Epithelial cell of proximal tubule (primary cell): ENCODE measurements around the gene UPB1. TPM values are rescaled to one million over a fixed set of nuclear protein-coding genes. Genes with fewer than 3 reads are reported as not detected.

Experiments used
- DNase-seq: peaks from one replicate; pipeline ENCODE4 v3.0.0-alpha.2; 2011; ENCODE audit warnings: low read depth
- H3K4me3 ChIP-seq: 2 replicates; pipeline ENCODE4 v1.5.1; 2011; ENCODE audit warnings: low read depth, mild to moderate bottlenecking, low read length
- total RNA-seq: library from RNA; depleted of rRNA; stranded (reverse); fragments of >200 nt; gene quantifications from 2 replicates; pipeline ENCODE4 v1.2.3, GENCODE V29; 2015
- TF ChIP-seq, protein P1 (sequence below): conservative IDR thresholded peaks from 2 replicates; pipeline ENCODE4 v1.5.1; 2012; ENCODE audit warnings: low read depth, mild to moderate bottlenecking, low read length

The UPB1 gene
- total RNA-seq, 1 donor from 2014 or later, result not detected

DNA sequence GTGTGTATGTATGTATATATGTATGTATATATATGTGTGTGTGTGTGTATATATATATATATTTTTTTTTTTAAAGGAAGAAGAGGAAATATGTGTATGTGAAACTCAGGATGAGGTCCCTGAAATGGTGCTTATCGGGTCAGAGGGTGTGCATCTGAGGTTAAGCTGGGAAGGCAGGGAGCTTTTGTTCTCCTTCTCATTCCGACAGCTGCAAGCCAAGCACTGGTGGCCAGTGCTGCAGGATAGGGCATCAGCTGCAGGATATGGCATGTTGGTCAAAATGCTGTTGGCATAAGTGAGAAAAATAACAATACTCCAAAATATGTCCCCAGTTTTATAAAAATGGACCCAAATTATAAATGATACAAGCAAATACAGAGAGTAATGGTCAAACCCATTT is 68.1 kb downstream of the UPB1 start:
- no peak overlapping the region for H3K4me3 ChIP-seq
- TF ChIP-seq, protein P1, sequence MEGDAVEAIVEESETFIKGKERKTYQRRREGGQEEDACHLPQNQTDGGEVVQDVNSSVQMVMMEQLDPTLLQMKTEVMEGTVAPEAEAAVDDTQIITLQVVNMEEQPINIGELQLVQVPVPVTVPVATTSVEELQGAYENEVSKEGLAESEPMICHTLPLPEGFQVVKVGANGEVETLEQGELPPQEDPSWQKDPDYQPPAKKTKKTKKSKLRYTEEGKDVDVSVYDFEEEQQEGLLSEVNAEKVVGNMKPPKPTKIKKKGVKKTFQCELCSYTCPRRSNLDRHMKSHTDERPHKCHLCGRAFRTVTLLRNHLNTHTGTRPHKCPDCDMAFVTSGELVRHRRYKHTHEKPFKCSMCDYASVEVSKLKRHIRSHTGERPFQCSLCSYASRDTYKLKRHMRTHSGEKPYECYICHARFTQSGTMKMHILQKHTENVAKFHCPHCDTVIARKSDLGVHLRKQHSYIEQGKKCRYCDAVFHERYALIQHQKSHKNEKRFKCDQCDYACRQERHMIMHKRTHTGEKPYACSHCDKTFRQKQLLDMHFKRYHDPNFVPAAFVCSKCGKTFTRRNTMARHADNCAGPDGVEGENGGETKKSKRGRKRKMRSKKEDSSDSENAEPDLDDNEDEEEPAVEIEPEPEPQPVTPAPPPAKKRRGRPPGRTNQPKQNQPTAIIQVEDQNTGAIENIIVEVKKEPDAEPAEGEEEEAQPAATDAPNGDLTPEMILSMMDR, result no peak
- no peak for DNase-seq

DNA sequence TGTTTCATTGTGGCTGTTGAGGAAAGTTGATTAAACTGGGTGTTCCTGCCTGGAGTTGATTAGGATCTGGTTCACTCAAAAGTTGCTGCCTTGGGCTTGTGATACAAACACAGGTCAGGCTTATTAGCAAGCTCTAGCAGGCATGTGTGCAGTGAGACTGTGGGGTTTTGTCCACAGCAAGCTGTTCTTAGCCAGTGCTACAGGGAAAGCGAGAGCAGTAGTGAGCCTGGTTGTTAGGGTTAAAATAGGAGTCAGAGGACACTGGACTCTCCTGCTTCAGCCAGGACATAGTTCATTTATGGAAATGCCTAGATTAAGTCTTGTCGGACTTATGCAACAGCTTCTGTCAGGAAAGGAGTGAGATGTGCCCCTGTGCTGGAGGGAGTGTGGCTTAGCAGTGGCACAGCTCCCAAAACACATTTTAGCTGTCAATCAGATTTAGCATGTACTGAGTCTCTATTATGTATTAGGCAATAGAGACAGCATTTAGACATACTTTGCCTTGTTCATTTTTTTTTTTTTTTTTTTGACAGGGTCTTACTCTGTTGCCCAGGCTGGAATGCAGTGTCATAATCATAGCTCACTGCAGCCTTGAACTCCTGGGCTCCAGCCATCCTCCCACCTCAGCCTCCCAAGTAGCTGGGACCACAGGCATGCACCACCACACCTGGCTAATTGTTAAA is 69.4 kb downstream of the UPB1 start:
- no peak for DNase-seq
- TF ChIP-seq, protein P1, result no peak
- no peak overlapping the region for H3K4me3 ChIP-seq

DNA sequence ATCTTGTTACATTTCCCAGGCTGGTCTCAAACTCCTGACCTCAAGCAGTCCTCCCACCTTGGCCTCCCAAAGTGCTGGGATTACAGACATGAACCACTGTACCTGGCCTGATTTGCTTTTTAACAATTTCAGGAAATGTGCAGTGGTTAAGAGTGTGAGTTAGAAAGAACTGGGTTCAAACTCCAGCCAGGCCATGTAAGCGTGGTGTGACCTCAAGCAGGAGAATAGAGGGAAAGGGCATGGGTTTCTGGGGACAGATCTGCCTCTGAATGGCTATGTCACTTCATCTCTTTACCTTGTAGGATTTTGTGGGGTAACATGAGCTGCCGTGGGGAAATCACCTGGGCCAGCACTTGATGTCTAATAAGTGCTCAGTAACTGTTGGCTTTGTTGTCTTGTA is 69.9 kb downstream of the UPB1 start:
- no peak overlapping the region for H3K4me3 ChIP-seq
- TF ChIP-seq, protein P1, result no peak
- DNase-seq, result no peak

DNA sequence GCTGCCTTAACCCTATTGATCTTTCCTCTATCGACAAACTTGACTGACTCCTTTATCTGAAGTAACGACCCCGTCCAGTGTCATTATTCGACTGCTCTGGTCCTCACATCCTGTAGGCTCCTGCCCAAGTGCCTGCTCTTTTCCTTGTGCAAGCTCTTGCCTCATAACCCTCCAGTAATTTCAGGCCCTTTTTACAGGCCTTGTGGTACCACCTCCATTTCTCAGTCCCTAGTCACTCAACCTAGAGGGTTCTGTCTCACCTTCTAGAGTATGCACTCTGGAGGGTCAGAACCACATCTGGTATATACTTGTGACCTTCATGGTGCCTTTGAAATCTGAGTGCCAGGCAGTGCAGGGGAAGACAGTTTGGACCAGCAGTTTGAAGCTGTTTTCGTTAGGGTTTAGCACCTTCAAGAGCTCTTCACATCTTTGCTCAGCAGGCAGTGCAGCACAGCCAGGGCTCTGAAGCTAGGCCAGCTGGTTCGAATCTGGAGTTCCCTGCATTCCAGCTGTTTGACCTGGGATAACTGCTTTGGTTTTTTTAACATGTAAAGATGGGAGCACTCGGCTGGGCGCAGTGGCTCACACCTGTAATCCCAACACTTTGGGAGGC is 71.9 kb downstream of the UPB1 start:
- no peak overlapping the region for H3K4me3 ChIP-seq
- no peak for DNase-seq
- TF ChIP-seq, protein P1, result no peak

DNA sequence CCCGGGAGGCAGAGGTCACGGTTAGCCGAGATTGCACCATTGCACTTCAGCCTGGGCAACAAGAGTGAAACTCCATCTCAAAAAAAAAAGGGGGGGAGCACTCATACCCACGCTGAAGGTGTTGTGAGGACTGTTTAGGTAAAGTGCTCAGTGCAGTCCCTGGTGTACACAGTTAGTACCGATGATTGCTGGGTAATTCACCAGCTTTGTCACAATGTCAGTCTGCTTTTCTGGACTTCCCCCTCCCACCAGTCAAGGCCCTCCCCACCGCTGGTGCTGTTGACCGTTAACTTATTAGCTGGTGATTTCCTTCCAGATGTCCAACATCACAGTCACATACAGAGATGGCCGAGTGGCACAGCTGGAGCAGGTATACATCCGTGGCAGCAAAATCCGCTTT is 72.5 kb downstream of the UPB1 start:
- TF ChIP-seq, protein P1, result no peak
- H3K4me3 ChIP-seq, result no peak overlapping the region
- DNase-seq, result no peak

DNA sequence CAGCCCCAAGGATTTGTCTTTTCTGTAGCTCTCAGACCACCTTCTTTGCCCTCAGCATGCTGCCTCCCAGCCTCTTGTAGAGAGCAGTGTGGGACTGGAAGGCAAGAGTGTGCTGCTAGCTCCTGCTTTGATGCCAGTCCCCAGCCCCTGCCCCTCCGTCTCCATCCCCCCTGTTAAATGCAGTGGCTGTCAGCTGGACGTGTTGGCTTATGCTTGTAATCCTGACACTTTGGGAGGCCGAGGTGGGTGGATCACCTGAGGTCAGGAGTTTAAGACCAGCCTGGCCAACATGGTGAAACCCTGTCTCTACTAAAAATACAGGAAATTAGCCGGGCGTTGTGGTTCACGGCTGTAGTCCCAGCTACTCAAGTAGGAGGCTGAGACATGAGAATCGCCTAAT is 76.1 kb downstream of the UPB1 start:
- TF ChIP-seq, protein P1, result no peak
- DNase-seq, result no peak
- H3K4me3 ChIP-seq, result no peak overlapping the region

DNA sequence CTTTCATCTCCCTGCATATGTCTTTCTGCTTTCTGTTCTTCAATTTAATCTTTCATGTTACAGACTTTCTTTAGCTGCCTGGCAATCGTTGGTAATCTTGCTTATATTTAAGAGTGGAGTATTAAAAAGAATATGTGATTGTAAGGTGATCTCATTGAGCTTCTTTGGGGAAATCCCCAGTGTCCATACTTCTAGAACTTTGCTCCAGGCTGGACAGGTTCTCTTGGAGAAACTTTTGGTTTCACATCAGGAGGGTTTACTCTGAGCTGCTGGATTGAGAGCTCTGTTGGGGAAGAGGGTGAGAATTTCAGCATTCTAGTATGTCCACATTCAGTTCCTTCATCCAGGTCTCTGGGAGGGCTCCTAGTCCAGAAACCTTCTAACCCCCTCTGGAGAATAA is 81.6 kb downstream of the UPB1 start:
- H3K4me3 ChIP-seq, result no peak overlapping the region
- TF ChIP-seq, protein P1, result no peak
- DNase-seq, result no peak
